GM18508 (cell line): ENCODE measurements around the gene HOXD4.

Experiments
- ATAC-seq: cut with Tn5 transposase; IDR thresholded peaks from one replicate; pipeline ENCODE4 v1.9.1; 2021; ENCODE audit warnings: moderate number of reproducible peaks; ENCODE audit not compliant: insufficient read depth, unreplicated experiment

The HOXD4 gene

DNA sequence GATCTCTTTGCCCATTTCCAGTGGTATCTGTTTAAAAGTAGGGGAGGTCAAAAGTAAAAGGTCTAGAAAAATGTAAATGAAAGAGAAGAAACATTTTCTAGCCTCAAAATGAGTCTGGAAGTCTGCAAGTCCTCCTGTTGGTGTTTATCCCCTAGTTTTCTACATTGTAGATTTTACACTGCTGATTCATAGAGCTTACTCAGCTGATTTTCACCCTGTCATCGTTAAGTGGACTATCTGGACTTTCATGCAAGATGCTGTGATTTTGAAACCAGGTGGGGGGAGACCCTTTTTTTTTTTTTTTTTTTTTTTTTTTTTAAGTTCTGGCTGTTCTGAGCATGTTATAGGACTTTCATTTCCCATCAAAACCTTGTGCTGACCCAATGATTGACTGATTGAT is 16.0 kb downstream of the HOXD4 start:
- ATAC-seq = no peak

DNA sequence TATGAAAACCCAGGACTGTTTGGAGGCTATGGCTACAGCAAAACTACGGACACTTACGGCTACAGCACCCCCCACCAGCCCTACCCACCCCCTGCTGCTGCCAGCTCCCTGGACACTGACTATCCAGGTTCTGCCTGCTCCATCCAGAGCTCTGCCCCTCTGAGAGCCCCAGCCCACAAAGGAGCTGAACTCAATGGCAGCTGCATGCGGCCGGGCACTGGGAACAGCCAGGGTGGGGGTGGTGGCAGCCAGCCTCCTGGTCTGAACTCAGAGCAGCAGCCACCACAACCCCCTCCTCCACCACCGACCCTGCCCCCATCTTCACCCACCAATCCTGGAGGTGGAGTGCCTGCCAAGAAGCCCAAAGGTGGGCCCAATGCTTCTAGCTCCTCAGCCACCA is 17.8 kb downstream of the HOXD4 start:
- ATAC-seq = no peak

DNA sequence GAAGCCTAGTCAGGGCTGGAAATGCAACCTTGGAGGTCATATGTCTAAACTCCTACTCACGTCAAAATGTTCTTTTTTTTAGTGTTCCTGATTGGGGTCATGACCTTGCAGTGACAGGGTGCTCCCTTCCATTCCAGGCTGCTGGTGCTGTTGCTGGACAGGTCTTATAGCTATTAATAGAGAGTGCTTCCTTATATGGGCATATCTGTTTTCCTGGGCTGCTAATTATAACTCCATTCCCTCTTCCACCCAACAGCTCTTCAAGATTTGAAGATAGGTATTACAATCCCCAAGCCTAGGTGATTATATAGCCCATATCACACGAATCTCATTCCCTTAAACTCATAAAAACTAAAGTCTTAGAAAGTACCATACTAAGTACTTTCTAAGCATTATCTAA is 18.4 kb downstream of the HOXD4 start:
- no peak for ATAC-seq

DNA sequence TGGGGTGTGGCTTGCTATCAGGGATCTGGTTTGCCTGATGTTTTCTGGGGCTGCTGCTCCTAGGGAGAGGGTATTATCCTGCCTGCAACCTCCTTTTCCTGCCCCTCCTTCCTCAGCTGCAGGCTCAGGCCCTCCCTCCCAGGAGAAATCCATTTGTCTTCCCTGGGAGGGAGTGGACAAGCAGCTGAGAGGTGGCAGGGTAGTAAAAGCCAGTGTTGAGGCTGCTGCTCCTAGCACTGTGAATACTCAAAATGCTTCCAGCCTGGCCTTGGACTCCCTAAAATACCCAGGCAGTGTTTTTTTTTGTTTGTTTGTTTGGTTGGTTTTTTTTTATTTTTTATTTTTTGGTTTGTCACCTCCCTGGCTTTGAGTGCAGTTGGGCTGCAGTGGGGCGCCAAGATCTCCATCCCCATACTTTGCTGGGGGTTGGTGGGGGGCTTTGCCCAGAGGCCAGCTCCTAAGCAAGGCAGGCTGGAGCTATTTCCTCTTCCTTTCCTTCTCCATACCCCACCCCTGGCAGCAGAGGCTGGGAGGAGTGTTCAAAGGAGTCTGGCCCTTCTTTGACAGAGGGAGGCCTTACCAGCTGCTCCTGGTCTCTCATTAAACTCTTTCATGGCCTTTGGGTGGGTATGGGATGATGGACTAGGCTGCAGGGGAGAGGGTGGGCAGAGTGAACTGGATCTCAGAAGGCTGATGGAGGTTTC is 19.4 kb downstream of the HOXD4 start:
- ATAC-seq = no peak

DNA sequence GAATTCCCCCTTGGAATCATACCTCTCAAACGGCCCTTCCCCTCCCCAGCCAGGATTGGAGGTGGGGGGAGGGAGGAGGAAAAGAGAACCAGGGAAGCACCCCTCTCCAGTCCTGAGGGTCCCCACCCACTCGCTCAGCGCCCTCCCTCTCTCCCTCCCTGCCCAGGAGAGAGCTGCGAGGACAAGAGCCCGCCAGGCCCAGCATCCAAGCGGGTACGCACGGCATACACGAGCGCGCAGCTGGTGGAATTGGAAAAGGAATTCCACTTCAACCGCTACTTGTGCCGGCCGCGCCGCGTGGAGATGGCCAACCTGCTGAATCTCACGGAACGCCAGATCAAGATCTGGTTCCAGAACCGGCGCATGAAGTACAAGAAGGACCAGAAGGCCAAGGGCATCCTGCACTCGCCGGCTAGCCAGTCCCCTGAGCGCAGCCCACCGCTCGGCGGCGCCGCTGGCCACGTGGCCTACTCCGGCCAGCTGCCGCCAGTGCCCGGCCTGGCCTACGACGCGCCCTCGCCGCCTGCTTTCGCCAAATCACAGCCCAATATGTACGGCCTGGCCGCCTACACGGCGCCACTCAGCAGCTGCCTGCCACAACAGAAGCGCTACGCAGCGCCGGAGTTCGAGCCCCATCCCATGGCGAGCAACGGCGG is 20.1 kb downstream of the HOXD4 start:
- ATAC-seq = no peak

DNA sequence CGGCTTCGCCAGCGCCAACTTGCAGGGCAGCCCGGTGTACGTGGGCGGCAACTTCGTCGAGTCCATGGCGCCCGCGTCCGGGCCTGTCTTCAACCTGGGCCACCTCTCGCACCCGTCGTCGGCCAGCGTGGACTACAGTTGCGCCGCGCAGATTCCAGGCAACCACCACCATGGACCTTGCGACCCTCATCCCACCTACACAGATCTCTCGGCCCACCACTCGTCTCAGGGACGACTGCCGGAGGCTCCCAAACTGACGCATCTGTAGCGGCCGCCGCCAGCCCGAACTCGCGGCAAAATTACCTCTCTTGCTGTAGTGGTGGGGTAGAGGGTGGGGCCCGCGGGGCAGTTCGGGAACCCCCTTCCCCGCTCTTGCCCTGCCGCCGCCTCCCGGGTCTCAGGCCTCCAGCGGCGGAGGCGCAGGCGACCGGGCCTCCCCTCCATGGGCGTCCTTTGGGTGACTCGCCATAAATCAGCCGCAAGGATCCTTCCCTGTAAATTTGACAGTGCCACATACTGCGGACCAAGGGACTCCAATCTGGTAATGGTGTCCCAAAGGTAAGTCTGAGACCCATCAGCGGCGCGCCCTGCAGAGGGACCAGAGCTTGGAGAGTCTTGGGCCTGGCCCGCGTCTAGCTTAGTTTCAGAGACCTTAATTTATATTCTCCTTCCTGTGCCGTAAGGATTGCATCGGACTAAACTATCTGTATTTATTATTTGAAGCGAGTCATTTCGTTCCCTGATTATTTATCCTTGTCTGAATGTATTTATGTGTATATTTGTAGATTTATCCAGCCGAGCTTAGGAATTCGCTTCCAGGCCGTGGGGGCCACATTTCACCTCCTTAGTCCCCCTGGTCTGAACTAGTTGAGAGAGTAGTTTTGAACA is 20.9 kb downstream of the HOXD4 start:
- ATAC-seq = no peak

DNA sequence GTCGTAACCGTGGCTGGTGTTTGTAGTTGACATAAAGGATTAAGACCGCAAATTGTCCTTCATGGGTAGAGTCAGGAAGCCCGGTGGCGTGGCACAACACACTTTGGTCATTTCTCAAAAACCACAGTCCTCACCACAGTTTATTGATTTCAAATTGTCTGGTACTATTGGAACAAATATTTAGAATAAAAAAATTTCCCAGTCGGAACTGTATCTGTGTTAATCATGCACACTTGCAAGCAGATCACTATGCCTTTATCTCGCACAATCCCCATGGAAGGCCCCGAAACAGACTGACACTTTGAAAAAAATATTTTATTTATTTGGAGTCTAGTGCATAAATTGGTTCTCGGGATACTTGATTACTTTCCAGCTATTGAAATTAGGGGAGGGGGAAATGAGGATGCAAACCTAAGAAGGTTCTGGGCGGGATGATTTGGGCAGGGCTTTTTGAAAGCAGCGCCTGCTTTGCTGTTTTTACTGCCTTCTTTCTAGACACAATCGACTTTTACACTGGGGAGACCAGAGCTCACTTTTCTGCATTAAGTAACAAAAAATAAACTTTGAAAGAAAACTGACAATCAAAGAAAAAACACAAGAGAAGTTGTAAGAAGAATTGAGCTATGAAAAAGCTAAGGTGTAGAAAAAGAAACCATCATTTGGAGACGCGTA is 21.7 kb downstream of the HOXD4 start:
- no peak for ATAC-seq

DNA sequence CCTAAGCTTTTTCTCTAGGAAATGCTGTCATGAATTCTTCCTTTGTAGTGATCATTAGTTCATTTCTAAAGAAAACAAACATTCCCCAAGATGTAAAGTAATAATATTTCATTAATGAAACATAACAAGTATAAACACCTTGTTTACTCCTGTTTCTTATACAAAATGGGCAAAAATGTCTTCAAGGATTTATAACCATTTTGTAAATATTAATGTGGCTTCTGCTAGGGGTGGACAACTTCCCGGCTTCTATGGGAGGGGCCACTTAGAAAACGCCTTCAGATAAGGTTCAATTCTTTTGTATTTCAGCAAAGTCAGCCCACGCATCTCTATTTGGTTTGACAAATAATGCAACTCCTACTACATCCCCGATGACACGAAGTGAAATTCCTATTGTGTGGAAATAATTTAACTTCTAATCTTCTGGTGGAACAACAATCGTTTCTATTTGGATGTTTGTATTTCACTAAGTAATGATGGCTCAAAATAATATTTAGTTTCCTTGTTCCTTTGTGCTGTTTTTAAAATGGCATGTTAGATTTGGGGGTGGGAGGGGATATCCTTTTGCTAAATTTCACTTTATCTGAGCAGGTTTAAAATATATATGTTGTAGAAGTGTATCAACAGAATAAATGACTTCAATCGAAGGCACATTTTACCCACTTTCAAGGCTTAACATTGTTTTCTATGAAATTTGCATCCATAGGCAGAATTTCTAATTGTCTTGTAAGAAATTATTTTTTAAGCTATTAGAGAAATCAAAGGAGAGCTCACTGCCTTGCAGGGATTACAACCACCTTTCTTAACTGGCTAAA is 22.4 kb downstream of the HOXD4 start:
- ATAC-seq = no peak

DNA sequence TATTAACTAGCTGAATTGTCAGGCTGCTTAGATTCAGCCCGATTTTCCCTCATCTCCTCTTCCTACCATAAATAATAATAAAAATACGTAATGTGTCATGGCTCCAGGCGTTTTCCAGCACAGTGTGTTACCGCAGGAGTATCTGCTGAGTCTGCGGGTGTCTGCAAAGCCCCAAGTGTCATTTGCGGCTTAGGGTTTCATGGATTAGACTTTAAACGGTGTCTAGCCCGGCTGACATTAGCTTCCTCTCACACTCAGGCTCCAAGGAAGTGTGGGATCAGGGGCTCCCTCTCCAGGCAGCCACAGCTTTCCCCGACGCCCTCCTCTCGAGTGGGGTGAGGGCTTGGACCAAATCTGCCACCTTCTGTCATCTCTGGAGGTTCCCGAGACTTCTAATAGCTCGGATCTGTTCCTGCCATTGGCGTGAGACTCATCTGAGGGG is 23.1 kb downstream of the HOXD4 start:
- ATAC-seq = no peak

DNA sequence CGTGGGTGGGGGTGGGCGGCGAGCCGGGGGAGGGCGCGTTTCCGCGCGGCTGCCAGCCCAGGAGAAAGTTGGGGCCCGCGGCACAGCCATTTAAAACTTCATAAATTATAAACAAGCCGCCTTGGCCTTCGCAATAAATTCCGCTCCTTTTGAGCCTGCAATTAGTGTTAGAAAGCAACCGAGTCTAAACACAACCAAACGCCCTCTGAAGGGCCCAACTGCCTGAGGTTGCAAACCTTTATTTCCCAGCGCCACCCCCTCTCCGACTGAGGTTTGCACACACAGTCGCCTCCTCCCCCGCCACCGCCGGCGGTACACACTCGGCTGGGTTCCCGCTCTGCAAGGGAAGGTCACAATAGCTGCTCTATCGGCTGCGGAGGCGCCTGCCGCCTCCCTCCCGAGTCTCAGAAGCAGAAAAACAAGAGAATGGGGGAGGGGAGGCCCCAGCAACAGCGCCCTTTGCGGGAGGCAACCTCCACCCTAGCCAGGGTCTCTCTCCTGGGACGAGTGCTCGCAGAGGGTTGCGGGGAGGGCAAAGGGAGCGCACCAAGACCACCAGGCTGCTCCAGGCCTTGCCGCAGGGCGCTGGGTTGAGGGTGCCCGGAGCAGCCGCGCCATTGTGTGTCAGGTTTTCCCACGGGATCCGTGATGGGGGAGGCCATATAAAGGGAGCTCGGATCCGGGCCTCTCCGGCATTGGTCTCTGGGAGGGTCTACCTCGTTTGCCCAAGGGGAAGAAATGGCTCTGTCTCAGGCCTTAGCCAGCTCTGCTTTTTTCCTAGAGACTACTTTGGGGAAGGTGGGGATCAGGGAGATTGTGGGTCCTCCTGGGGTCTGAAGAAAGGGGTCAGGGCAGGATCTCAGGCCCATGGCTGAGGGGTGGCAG is 23.7 kb downstream of the HOXD4 start:
- ATAC-seq = no peak

DNA sequence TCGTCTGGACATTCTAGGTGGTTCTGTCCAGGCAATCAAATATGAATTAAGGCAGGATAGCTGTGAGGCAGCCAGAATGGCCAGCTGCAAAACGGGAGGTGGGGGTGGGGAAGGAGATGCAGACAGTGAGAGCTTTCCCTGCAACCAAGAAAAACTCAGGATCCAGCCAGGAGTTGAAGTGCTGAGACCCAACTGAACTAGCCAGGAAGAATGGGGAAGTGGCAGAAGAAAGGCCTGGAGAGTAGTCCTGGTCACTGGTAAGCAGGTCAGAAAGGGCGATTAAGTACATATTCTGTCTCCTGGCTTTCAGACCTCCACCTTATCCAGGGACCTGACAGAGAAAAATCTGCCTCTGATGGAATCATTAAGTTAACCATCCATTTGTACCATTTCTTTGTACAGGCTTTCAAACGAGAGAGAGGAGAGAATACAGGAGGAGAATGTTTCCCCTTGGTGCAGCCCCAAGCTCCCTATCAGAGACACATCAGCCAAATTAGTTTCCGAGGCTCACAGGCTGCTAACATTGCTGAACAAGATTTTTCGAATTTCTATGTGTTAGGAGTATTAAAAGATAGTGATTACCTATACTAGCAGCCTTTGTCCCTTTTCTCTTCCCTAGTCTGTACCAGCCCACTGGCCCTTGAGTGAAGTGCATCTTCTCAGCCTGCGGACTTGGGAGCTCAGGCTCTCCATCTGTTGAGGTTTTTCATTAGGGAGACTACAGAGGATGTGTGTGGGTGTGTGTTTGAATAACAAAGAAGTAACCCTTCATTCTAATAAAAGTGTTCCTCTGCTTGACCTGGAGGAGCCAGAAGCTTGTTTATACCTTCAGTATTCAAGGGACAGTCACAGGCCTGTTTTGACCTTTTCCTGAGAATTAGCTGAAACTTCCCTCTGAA is 24.6 kb downstream of the HOXD4 start:
- no peak for ATAC-seq

DNA sequence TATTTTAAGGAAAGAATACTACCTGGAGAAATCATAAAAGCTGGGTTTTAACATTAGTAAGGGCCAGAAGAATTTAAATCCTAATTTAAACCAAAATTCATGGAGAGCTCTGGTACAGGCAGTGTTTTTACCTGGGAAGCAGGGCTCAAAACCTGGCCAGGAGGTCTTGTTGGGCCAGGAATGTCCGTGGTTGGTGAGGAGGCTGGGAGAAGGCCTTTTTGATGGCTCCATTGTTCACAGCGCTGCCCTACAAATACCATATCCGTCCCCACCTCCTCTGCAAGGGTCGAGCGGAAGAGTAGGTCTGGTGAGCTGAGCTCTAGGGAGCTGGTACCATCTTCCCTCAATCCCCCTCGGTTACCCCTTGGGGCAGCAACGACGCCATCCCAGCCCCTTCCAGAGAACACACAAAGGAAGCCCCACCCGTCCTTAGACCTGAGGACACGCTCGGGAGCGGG is 26.3 kb downstream of the HOXD4 start:
- no peak for ATAC-seq

DNA sequence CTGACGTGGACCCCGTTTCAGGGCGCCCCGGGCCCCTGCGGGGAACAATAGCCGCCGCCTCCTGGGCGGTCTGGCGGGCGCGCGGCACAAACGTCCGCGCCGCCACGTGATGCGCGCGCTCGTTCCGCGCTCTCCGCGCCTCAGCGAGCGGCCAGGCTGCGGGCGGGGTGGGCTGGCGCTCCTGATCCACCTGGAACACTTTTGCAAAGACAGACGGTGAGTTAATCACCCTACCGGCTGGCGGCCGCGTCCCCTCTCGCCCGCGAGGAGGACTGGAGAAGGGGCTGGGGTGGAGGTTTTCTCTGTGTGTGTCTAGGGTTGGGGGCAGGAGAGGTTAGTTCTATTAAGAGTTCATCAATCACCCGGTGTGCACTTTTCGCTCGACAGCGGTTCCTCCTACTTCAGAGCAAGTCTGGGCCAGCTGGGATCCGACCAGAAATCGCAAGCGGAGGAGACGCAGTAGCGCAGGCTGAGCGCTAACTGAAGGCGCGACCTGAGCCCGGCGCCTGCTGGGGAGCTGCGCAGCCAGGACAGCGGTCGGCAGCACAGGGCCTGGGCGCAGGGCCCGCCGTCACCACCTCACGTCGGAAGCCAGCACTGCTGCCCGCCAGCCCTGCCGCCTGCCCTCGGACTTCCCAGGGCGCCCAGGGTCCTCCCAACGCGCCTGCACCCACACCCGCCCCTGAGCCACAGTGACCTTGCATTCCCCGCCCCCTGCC is 26.8 kb downstream of the HOXD4 start:
- no peak for ATAC-seq

DNA sequence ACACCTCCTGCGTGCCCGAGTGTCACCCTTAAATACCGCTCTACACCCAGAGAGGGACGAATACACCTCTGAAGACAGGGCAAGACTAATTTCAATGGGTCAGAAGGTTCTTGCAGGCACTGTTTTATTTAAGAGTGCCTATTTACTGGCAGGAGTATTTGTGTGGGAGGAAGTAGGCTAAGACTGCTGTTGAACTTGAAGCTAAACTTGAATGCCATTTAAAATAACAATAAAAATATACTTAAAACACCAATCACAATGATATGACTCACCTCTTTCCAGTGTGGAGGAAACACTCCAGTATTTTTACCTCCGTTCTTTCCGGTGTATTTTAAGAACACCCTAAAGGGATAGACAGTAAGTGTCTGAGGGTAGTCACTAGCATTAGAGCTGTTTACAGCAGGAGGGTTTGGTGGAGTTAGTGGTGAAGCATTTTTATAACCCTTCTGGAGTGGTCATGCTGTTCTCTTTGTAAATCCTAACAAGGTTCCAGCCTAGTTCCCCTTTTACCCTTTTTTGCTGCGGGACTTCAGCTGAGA is 27.5 kb downstream of the HOXD4 start:
- ATAC-seq = no peak

DNA sequence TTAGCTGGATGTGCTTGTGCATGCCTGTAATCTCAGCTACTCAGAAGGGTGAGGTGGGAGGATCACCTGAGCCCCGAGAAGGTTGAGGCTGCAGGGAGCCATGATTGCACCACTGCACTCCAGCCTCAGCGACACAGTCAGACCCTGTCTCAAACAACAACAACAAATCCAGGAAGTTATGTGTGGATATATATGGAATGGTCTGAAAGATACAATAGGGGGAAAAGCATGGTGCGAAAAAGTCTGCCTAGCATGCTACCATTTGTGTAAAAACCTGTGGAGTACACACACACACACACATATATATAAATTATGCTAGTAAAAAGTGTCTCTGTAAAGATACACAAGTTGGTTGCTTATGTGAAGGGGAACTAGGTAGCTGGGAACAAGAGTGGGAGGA is 30.2 kb downstream of the HOXD4 start:
- ATAC-seq = no peak

DNA sequence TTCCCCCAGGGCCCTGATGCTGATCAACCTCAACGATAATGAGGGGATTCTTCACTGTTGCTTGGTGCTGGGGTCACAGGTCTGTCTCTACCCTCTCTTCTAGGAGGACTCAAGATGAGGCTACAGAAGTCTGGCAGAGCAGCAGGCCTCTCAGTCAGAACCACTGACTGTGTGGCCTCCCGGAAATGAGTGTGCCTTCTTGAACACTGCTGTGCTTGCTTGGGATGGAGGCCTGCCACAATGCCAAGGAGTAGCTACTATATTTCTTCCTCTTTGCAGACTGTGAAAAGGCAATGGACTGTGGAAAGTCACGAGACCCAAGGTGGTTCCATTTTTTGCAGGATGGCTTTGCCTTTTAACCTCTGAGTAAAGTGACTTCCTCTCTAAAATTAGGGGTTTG is 31.3 kb downstream of the HOXD4 start:
- no peak for ATAC-seq

DNA sequence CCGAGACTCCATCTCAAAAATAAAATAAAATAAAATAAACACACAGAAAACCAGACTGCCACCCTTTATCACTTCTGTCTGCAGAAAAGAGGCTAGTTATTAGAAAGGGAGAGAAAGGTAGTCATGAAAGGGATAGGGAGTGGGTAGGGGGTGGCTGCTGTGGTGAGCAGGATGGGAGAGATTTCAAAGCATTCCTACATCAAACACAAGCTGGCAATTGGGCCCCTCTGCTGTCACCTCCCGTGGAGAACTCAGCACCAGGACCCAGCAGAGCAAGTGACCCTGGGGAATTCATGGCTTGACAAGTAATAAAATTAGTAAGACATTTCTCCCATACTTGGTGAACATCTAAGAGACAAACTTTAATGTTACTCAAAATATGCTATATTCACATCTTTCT is 33.4 kb downstream of the HOXD4 start:
- no peak for ATAC-seq
